Measurements from ENCODE around the gene HOXA1.
A peak's percentile ranks its signal among the peaks of the same experiment; 100 is the strongest.

The HOXA1 gene

DNA sequence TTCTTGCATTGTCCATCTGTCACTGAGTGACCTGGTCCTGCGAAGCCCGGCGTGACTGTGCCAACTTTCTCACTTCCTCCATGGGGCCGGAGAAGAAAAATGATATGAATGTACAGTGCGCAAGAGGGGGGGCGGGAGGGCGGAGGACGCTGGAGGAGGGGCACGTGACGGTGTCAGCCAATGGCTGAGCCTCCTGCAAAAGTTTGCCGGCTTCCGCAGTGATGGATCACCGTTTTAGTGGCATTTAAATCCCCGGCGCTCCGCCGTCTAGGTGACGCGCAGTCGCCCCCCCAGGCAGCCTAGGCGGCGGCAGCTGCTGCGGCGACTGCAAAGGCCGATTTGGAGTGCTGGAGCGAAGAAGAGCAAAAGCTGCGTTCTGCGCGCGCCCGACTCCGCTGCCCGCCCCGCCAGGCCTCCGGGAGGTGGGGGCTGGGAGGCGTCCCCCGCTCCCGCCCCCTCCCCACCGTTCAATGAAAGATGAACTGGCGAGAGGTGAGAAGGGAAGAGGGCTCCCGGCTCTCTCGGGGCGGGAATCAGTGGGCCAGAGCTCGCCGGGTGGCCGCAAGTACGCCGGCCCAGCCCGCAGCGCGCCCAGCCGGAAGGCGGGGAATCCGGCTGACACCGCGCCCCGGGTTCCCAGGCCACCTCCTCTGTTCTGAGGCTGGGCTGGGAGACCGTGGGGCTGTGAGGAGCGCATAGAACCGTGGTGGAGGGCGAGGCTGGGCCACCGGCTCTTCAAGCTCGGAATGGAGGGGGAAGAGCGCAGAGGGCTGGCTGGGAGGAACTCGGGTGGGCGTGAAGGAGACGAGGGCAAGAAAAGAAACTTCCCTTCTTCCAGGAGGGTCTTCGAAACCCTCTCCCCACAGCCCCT is at the start of gene HOXA1:
HOXA1 (minus strand) TSS at position 104 of the 871 bp plus-strand sequence; CDS start at position 16, 88 bp downstream.
- TF ChIP-seq, protein P1, sequence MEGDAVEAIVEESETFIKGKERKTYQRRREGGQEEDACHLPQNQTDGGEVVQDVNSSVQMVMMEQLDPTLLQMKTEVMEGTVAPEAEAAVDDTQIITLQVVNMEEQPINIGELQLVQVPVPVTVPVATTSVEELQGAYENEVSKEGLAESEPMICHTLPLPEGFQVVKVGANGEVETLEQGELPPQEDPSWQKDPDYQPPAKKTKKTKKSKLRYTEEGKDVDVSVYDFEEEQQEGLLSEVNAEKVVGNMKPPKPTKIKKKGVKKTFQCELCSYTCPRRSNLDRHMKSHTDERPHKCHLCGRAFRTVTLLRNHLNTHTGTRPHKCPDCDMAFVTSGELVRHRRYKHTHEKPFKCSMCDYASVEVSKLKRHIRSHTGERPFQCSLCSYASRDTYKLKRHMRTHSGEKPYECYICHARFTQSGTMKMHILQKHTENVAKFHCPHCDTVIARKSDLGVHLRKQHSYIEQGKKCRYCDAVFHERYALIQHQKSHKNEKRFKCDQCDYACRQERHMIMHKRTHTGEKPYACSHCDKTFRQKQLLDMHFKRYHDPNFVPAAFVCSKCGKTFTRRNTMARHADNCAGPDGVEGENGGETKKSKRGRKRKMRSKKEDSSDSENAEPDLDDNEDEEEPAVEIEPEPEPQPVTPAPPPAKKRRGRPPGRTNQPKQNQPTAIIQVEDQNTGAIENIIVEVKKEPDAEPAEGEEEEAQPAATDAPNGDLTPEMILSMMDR (IDR thresholded peaks at IDR 0.05; ENCODE audit: low read depth, low read length): no peak
- H3K4me3 ChIP-seq (ENCODE audit: low read depth, low read length): peak within 1 kb of the TSS; percentile 96

- no peak overlapping the region for H3K4me3 ChIP-seq (ENCODE audit: low read depth, low read length)
- TF ChIP-seq, protein P1 (IDR thresholded peaks at IDR 0.05; ENCODE audit: low read depth, low read length): no peak
Measured at GRCh38 chr7:27145165-27145913, 49.5 kb upstream of the HOXA1 start.

GRCh38 chr7:27144781-27145164 is 49.0 kb upstream of the HOXA1 start:
- TF ChIP-seq, protein P1 (IDR thresholded peaks at IDR 0.05; ENCODE audit: low read depth, low read length): no peak
- no peak overlapping the region for H3K4me3 ChIP-seq (ENCODE audit: low read depth, low read length)

DNA sequence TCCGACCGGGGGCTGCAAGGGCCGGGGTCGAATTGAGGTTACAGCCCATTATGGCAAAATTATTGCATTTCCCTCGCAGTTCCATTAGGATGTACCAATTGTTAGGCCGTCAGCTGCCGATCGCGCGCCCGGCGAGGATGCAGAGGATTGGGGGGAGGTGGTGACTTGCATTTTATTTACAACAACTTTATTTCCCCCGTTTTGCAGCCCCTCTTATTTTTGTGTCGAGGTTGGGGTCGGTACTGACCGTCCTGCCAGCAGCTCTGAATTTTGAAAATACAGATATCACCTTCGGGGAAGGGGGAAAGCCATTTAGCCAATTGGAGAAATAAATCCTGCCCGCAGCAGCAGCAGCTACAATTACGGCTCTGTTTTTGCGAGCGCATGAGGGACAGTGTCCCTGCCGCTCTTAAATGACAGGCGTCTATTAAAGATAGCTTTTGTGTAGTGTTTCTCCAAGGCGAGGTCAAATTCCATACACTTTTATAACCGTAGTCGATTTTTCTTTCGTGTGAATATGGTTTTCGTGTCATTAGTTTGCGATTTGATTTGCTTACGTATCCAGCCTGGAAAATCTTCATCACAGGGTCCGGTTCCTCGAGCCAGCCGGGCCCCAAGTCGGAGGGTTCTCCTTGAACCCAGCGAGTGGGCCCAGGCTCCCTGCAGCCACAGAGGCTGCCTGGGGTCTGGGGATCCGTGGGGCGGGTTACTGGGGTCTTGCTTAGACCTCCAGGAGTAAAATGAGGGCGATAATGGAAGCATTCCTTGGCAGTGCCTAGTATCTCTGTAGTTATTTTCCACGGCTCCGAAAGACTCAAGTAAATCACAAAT is 48.4 kb upstream of the HOXA1 start:
- peak overlapping the region; percentile 80 for H3K4me3 ChIP-seq (ENCODE audit: low read depth, low read length)
- TF ChIP-seq, protein P1 (IDR thresholded peaks at IDR 0.05; ENCODE audit: low read depth, low read length): no peak

GRCh38 chr7:27143023-27143949 is 47.5 kb upstream of the HOXA1 start, which contains the start of gene HOXA5:
TSS of gene HOXA5 (minus strand) at chr7:27143681. CDS start at chr7:27143607, 74 bp downstream.
- H3K4me3 ChIP-seq (ENCODE audit: low read depth, low read length): peak within 1 kb of the TSS; percentile 80
- TF ChIP-seq, protein P1 (IDR thresholded peaks at IDR 0.05; ENCODE audit: low read depth, low read length): peak; percentile 75

GRCh38 chr7:27142580-27143022 is 46.8 kb upstream of the HOXA1 start:
- peak overlapping the region; percentile 80 for H3K4me3 ChIP-seq (ENCODE audit: low read depth, low read length)
- TF ChIP-seq, protein P1 (IDR thresholded peaks at IDR 0.05; ENCODE audit: low read depth, low read length): no peak
